Measurements from ENCODE around the gene GSN. TPM values are rescaled to one million over a fixed set of nuclear protein-coding genes. Genes with fewer than 3 reads are reported as not detected.

Gene GSN
- total RNA-seq, 2 donors from 2014 or later = 57.0 to 77.2 TPM

GRCh38 chr9:121266906-121267650 is 884 bp upstream of the GSN start:
- H3K36me3 ChIP-seq (ENCODE audit: control insufficient read depth, insufficient read depth, low read length) = no peaks in the 10 kb centered on the region
- peaks cover 12% of the 10 kb centered on the region for H3K4me1 ChIP-seq (ENCODE audit: control insufficient read depth, insufficient read depth, low read length)
- H3K9ac ChIP-seq (ENCODE audit: extremely low read depth, low read length, poor library complexity, severe bottlenecking) = no peak overlapping the region
- peak overlapping the region; percentile 76 for H3K4me3 ChIP-seq (ENCODE audit: low read length)
- peaks cover 19% of the 10 kb centered on the region for H3K27me3 ChIP-seq (ENCODE audit: control insufficient read depth, insufficient read depth, low read length, poor library complexity, severe bottlenecking)
- TF ChIP-seq CTCF (conservative IDR thresholded peaks at IDR 0.05) = no peak
- peak; percentile 50 for DNase-seq
- no peak overlapping the region for H3K27ac ChIP-seq (ENCODE audit: low read depth, low read length)
- peak overlapping the region; percentile 64 for H3K4me3 Mint-ChIP-seq
- no peaks in the 10 kb centered on the region for H3K9me3 ChIP-seq (ENCODE audit: control insufficient read depth, low read length)
- no peak overlapping the region for H3K27ac Mint-ChIP-seq
- no peaks in the 10 kb centered on the region for H3K9me3 Mint-ChIP-seq
- H3K36me3 Mint-ChIP-seq (ENCODE audit: low read depth) = no peaks in the 10 kb centered on the region
- WGBS, 2 experiments (ENCODE audit: insufficient coverage in 1 of 2, insufficient read length in 1 of 2) = 85 to 88% methylated on average over 18 of the region's 18 CpGs
- H3K4me1 Mint-ChIP-seq = peaks cover 23% of the 10 kb centered on the region
- peaks cover 63% of the 10 kb centered on the region for H3K27me3 Mint-ChIP-seq (ENCODE audit: insufficient read depth)

GRCh38 chr9:121268598-121268850 is 562 bp downstream of the GSN start:
- TF ChIP-seq CTCF (conservative IDR thresholded peaks at IDR 0.05) = no peak
- peaks cover 23% of the 10 kb centered on the region for H3K4me1 Mint-ChIP-seq
- H3K9me3 ChIP-seq (ENCODE audit: control insufficient read depth, low read length) = no peaks in the 10 kb centered on the region
- 12 to 15% methylated on average over 5 of the region's 5 CpGs for WGBS, 2 experiments (ENCODE audit: insufficient coverage in 1 of 2, insufficient read length in 1 of 2)
- H3K27ac ChIP-seq (ENCODE audit: low read depth, low read length) = no peak overlapping the region
- peaks cover 12% of the 10 kb centered on the region for H3K4me1 ChIP-seq (ENCODE audit: control insufficient read depth, insufficient read depth, low read length)
- H3K36me3 ChIP-seq (ENCODE audit: control insufficient read depth, insufficient read depth, low read length) = no peaks in the 10 kb centered on the region
- H3K4me3 Mint-ChIP-seq = peak overlapping the region; percentile 64
- peaks cover 19% of the 10 kb centered on the region for H3K27me3 ChIP-seq (ENCODE audit: control insufficient read depth, insufficient read depth, low read length, poor library complexity, severe bottlenecking)
- H3K9ac ChIP-seq (ENCODE audit: extremely low read depth, low read length, poor library complexity, severe bottlenecking) = peak overlapping the region; percentile 51
- H3K9me3 Mint-ChIP-seq = no peaks in the 10 kb centered on the region
- H3K4me3 ChIP-seq (ENCODE audit: low read length) = peak overlapping the region; percentile 85
- peaks cover 61% of the 10 kb centered on the region for H3K27me3 Mint-ChIP-seq (ENCODE audit: insufficient read depth)
- DNase-seq = no peak
- no peaks in the 10 kb centered on the region for H3K36me3 Mint-ChIP-seq (ENCODE audit: low read depth)
- H3K27ac Mint-ChIP-seq = no peak overlapping the region

GRCh38 chr9:121268851-121269641 is 1.1 kb downstream of the GSN start:
- H3K36me3 Mint-ChIP-seq (ENCODE audit: low read depth) = no peaks in the 10 kb centered on the region
- no peaks in the 10 kb centered on the region for H3K9me3 Mint-ChIP-seq
- peak overlapping the region; percentile 64 for H3K4me3 Mint-ChIP-seq
- 30 to 31% methylated on average over 5 to 12 of the region's 12 CpGs for WGBS, 2 experiments (ENCODE audit: insufficient coverage in 1 of 2, insufficient read length in 1 of 2)
- peak; percentile 71 for DNase-seq
- Histone ChIP-seq H3K9me3 (ENCODE audit: control insufficient read depth, low read length) (no peaks in the 10 kb centered on the region), H3K36me3 (ENCODE audit: control insufficient read depth, insufficient read depth, low read length) (no peaks in the 10 kb centered on the region), H3K27ac (ENCODE audit: low read depth, low read length) (no peak overlapping the region), H3K27me3 (ENCODE audit: control insufficient read depth, insufficient read depth, low read length, poor library complexity, severe bottlenecking) (peaks cover 19% of the 10 kb centered on the region), H3K4me1 (ENCODE audit: control insufficient read depth, insufficient read depth, low read length) (peaks cover 12% of the 10 kb centered on the region), H3K4me3 (ENCODE audit: low read length) (peak overlapping the region; percentile 85), H3K9ac (ENCODE audit: extremely low read depth, low read length, poor library complexity, severe bottlenecking) (peak overlapping the region; percentile 51)
- no peak for TF ChIP-seq CTCF (conservative IDR thresholded peaks at IDR 0.05)
- H3K27me3 Mint-ChIP-seq (ENCODE audit: insufficient read depth) = peaks cover 61% of the 10 kb centered on the region
- peaks cover 23% of the 10 kb centered on the region for H3K4me1 Mint-ChIP-seq
- no peak overlapping the region for H3K27ac Mint-ChIP-seq

Measured in endodermal cell (in vitro differentiated cells).